IPS-18a (cell line): Measurements from ENCODE around the gene UCMA.

ENCODE experiments used
- H3K27ac ChIP-seq: one replicate; pipeline ENCODE4 v1.5.1; 2013; ENCODE audit warnings: low read length
- H3K27me3 ChIP-seq: one replicate; pipeline ENCODE4 v1.6.1; 2013; ENCODE audit warnings: mild to moderate bottlenecking, low read length; ENCODE audit not compliant: control insufficient read depth, insufficient read depth
- H3K36me3 ChIP-seq: one replicate; pipeline ENCODE4 v1.6.1; 2013; ENCODE audit warnings: low read depth, low read length; ENCODE audit not compliant: control insufficient read depth
- H3K4me1 ChIP-seq: one replicate; pipeline ENCODE4 v1.6.1; 2013; ENCODE audit warnings: low read depth, low read length; ENCODE audit not compliant: control insufficient read depth
- H3K4me3 ChIP-seq: one replicate; pipeline ENCODE4 v1.5.1; 2013; ENCODE audit warnings: low read length
- H3K9ac ChIP-seq: one replicate; pipeline ENCODE4 v1.6.1; 2013; ENCODE audit warnings: mild to moderate bottlenecking, low read length, moderate library complexity
- H3K9me3 ChIP-seq: one replicate; pipeline ENCODE4 v1.6.1; 2013; ENCODE audit warnings: low read depth, low read length; ENCODE audit not compliant: control insufficient read depth

The UCMA gene

GRCh38 chr10:13231808-13232207 lies 2.4 kb downstream of the UCMA start:
- Histone ChIP-seq H3K4me1 (peaks cover 10% of the 10 kb centered on the region), H3K9ac (no peak overlapping the region)

GRCh38 chr10:13231190-13231589 lies 3.0 kb downstream of the UCMA start:
- H3K27me3 ChIP-seq = no peaks in the 10 kb centered on the region
- no peak overlapping the region for H3K4me3 ChIP-seq
- no peaks in the 10 kb centered on the region for H3K9me3 ChIP-seq
- no peak overlapping the region for H3K27ac ChIP-seq
- peaks cover 10% of the 10 kb centered on the region for H3K4me1 ChIP-seq
- H3K36me3 ChIP-seq = no peaks in the 10 kb centered on the region
- no peak overlapping the region for H3K9ac ChIP-seq

More at GRCh38 chr10:13231808-13232207, 2.4 kb downstream of the UCMA start:
- no peaks in the 10 kb centered on the region for H3K9me3 ChIP-seq
- H3K36me3 ChIP-seq = no peaks in the 10 kb centered on the region
- no peaks in the 10 kb centered on the region for H3K27me3 ChIP-seq
- no peak overlapping the region for H3K4me3 ChIP-seq
- H3K27ac ChIP-seq = no peak overlapping the region

GRCh38 chr10:13227031-13227430 lies 7.1 kb downstream of the UCMA start:
- H3K27me3 ChIP-seq = no peaks in the 10 kb centered on the region
- H3K36me3 ChIP-seq = no peaks in the 10 kb centered on the region
- H3K9me3 ChIP-seq = no peaks in the 10 kb centered on the region
- no peak overlapping the region for H3K27ac ChIP-seq
- H3K4me1 ChIP-seq = peaks cover 6% of the 10 kb centered on the region
- no peak overlapping the region for H3K9ac ChIP-seq
- H3K4me3 ChIP-seq = no peak overlapping the region

- no peaks in the 10 kb centered on the region for H3K9me3 ChIP-seq
- H3K9ac ChIP-seq = no peak overlapping the region
- no peak overlapping the region for H3K27ac ChIP-seq
- H3K4me1 ChIP-seq = peaks cover 6% of the 10 kb centered on the region
- no peaks in the 10 kb centered on the region for H3K27me3 ChIP-seq
- H3K4me3 ChIP-seq = no peak overlapping the region
- no peaks in the 10 kb centered on the region for H3K36me3 ChIP-seq
Observed at GRCh38 chr10:13225601-13226000, 8.6 kb downstream of the UCMA start.

GRCh38 chr10:13224210-13224995 lies 9.8 kb downstream of the UCMA start:
- Histone ChIP-seq H3K27me3 (no peaks in the 10 kb centered on the region), H3K27ac (no peak overlapping the region), H3K4me1 (peaks cover 5% of the 10 kb centered on the region), H3K9me3 (no peaks in the 10 kb centered on the region), H3K36me3 (no peaks in the 10 kb centered on the region), H3K4me3 (no peak overlapping the region), H3K9ac (no peak overlapping the region)

- Histone ChIP-seq H3K27me3 (no peaks in the 10 kb centered on the region), H3K9ac (no peak overlapping the region), H3K4me1 (peaks cover 7% of the 10 kb centered on the region), H3K4me3 (no peak overlapping the region), H3K27ac (no peak overlapping the region), H3K36me3 (no peaks in the 10 kb centered on the region), H3K9me3 (no peaks in the 10 kb centered on the region)
Observed at GRCh38 chr10:13223241-13223640, 10.9 kb downstream of the UCMA start.

GRCh38 chr10:13222566-13222965 lies 11.6 kb downstream of the UCMA start:
- no peak overlapping the region for H3K27ac ChIP-seq
- no peaks in the 10 kb centered on the region for H3K27me3 ChIP-seq
- H3K36me3 ChIP-seq = no peaks in the 10 kb centered on the region
- H3K4me1 ChIP-seq = peaks cover 7% of the 10 kb centered on the region
- no peak overlapping the region for H3K9ac ChIP-seq
- H3K4me3 ChIP-seq = no peak overlapping the region
- H3K9me3 ChIP-seq = no peaks in the 10 kb centered on the region

- Histone ChIP-seq H3K36me3 (no peaks in the 10 kb centered on the region), H3K27ac (no peak overlapping the region), H3K4me3 (no peak overlapping the region), H3K4me1 (peaks cover 7% of the 10 kb centered on the region), H3K27me3 (no peaks in the 10 kb centered on the region), H3K9ac (no peak overlapping the region), H3K9me3 (no peaks in the 10 kb centered on the region)
Observed at GRCh38 chr10:13222151-13222550, 12.0 kb downstream of the UCMA start.

GRCh38 chr10:13221572-13221971 lies 12.6 kb downstream of the UCMA start:
- Histone ChIP-seq H3K9me3 (no peaks in the 10 kb centered on the region), H3K9ac (no peak overlapping the region), H3K36me3 (no peaks in the 10 kb centered on the region), H3K27ac (no peak overlapping the region), H3K4me1 (peaks cover 7% of the 10 kb centered on the region), H3K27me3 (no peaks in the 10 kb centered on the region), H3K4me3 (no peak overlapping the region)

- Histone ChIP-seq H3K9ac (no peak overlapping the region), H3K9me3 (no peaks in the 10 kb centered on the region), H3K4me3 (no peak overlapping the region), H3K27me3 (no peaks in the 10 kb centered on the region), H3K4me1 (peaks cover 7% of the 10 kb centered on the region), H3K27ac (no peak overlapping the region), H3K36me3 (no peaks in the 10 kb centered on the region)
Observed at GRCh38 chr10:13219685-13220670, 14.2 kb downstream of the UCMA start.

GRCh38 chr10:13218878-13219277 lies 15.3 kb downstream of the UCMA start:
- no peak overlapping the region for H3K27ac ChIP-seq
- peaks cover 7% of the 10 kb centered on the region for H3K4me1 ChIP-seq
- H3K27me3 ChIP-seq = no peaks in the 10 kb centered on the region
- no peak overlapping the region for H3K4me3 ChIP-seq
- no peaks in the 10 kb centered on the region for H3K9me3 ChIP-seq
- no peaks in the 10 kb centered on the region for H3K36me3 ChIP-seq
- no peak overlapping the region for H3K9ac ChIP-seq
